ENCODE results near the gene SNAP23. TPM values are rescaled to one million over a fixed set of nuclear protein-coding genes. Genes with fewer than 3 reads are reported as not detected.

SNAP23 gene
- total RNA-seq, 1 experiment from 2014 or later = 31.2 TPM

- Histone ChIP-seq H3K9me3 (ENCODE audit: control insufficient read depth in 1 of 2, insufficient read depth in 1 of 2, low read depth in 1 of 2, low read length in 2 of 2) (no peaks in the 10 kb centered on the region), H4K20me1 (ENCODE audit: insufficient read depth) (no peaks in the 10 kb centered on the region), H2AFZ (ENCODE audit: low read depth, low read length, poor library complexity, severe bottlenecking) (no peak overlapping the region), H3K4me1 (ENCODE audit: control insufficient read depth in 1 of 2, insufficient read depth in 2 of 2, low read length in 2 of 2) (no peaks in the 10 kb centered on the region), H3K27me3 (ENCODE audit: insufficient read depth, low read length) (no peaks in the 10 kb centered on the region), H3K4me2 (ENCODE audit: low read length) (no peak overlapping the region), H3K27ac (ENCODE audit: low read depth, low read length) (no peak overlapping the region), H3K79me2 (ENCODE audit: insufficient read depth, low read length) (no peaks in the 10 kb centered on the region), H3K36me3 (ENCODE audit: control insufficient read depth in 1 of 2, insufficient read depth in 2 of 2, low read length in 2 of 2) (no peaks in the 10 kb centered on the region; a peak in 1 of 4 replicates), H3K9me2 (ENCODE audit: insufficient read depth) (no peaks in the 10 kb centered on the region), H3K9ac (ENCODE audit: low read length) (no peak overlapping the region), H3K4me3 (replicated peaks in 1 of 2; ENCODE audit: low read depth in 1 of 2, low read length in 2 of 2) (no peak overlapping the region)
- ChIA-PET CTCF (no interaction called here), RAD21 (ENCODE audit: low non-redundant PET in 1 of 2, low total read pairs in 2 of 2, uncharacterized antibody in 2 of 2, unreplicated experiment in 2 of 2) (no interaction called here), POLR2A (no interaction called here)
- no peak for TF ChIP-seq RAD21 (IDR thresholded peaks at IDR 0.05; ENCODE audit: low read depth)
- intact Hi-C loops (cut with micrococcal nuclease) = no loop called here
- no TSS peak for BruUV-seq (replicated peaks)
- DNase-seq (ENCODE audit: low read depth, low spot score) (no peak), ATAC-seq (no peak)
Observed at GRCh38 chr15:42511007-42511391, 15.6 kb downstream of the SNAP23 start.

- Histone ChIP-seq H3K36me3 (ENCODE audit: control insufficient read depth in 1 of 2, insufficient read depth in 2 of 2, low read length in 2 of 2) (no peaks in the 10 kb centered on the region; a peak in 1 of 4 replicates), H3K4me3 (replicated peaks in 1 of 2; ENCODE audit: low read depth in 1 of 2, low read length in 2 of 2) (no peak overlapping the region), H3K4me1 (ENCODE audit: control insufficient read depth in 1 of 2, insufficient read depth in 2 of 2, low read length in 2 of 2) (no peaks in the 10 kb centered on the region), H3K9me3 (ENCODE audit: control insufficient read depth in 1 of 2, insufficient read depth in 1 of 2, low read depth in 1 of 2, low read length in 2 of 2) (no peaks in the 10 kb centered on the region), H3K27ac (ENCODE audit: low read depth, low read length) (no peak overlapping the region), H3K4me2 (ENCODE audit: low read length) (no peak overlapping the region), H4K20me1 (ENCODE audit: insufficient read depth) (no peaks in the 10 kb centered on the region), H3K79me2 (ENCODE audit: insufficient read depth, low read length) (no peaks in the 10 kb centered on the region), H3K9ac (ENCODE audit: low read length) (no peak overlapping the region), H3K27me3 (ENCODE audit: insufficient read depth, low read length) (no peaks in the 10 kb centered on the region), H3K9me2 (ENCODE audit: insufficient read depth) (no peaks in the 10 kb centered on the region), H2AFZ (ENCODE audit: low read depth, low read length, poor library complexity, severe bottlenecking) (no peak overlapping the region)
- CTCF ChIA-PET = no interaction called here
- no TSS peak for BruUV-seq (replicated peaks)
- intact Hi-C loops (cut with micrococcal nuclease) = no loop called here
- no peak for ATAC-seq
- no peak for DNase-seq (ENCODE audit: low read depth, low spot score)
- POLR2A ChIA-PET = no interaction called here
- TF ChIP-seq TCF7L2 (IDR thresholded peaks at IDR 0.05; ENCODE audit: borderline replicate concordance, extremely low read depth, insufficient read depth, insufficient read length) (no peak), ZFX (IDR thresholded peaks at IDR 0.05) (no peak), EZH2 (IDR thresholded peaks at IDR 0.05) (no peak), EGR1 (IDR thresholded peaks at IDR 0.05; ENCODE audit: low read depth) (no peak), YY1 (IDR thresholded peaks at IDR 0.05; ENCODE audit: extremely low read depth, insufficient replicate concordance, low read depth, low read length) (no peak), EZH2phosphoT487 (IDR thresholded peaks at IDR 0.05; ENCODE audit: borderline replicate concordance) (no peak), POLR2AphosphoS5 (IDR thresholded peaks at IDR 0.05; ENCODE audit: low read depth, low read length) (no peak), CEBPB (IDR thresholded peaks at IDR 0.05; ENCODE audit: low read depth) (no peak), ZBTB33 (IDR thresholded peaks at IDR 0.05; ENCODE audit: extremely low read depth, insufficient replicate concordance, low read length) (no peak), JUND (IDR thresholded peaks at IDR 0.05) (no peak), ELF1 (IDR thresholded peaks at IDR 0.05; ENCODE audit: borderline replicate concordance, low read depth) (no peak), ATF3 (IDR thresholded peaks at IDR 0.05) (no peak), FOSL1 (IDR thresholded peaks at IDR 0.05; ENCODE audit: low read depth) (no peak), RAD21 (IDR thresholded peaks at IDR 0.05; ENCODE audit: low read depth) (no peak), POLR2A (IDR thresholded peaks at IDR 0.05; ENCODE audit: borderline replicate concordance, extremely low read depth, insufficient read depth, insufficient read length) (no peak), SP1 (IDR thresholded peaks at IDR 0.05; ENCODE audit: low read depth) (no peak), SRF (IDR thresholded peaks at IDR 0.05; ENCODE audit: low read depth) (no peak)
- RAD21 ChIA-PET (ENCODE audit: low non-redundant PET in 1 of 2, low total read pairs in 2 of 2, uncharacterized antibody in 2 of 2, unreplicated experiment in 2 of 2) = interaction anchor here in 1 of 2 experiments (0.6 kb wide), 1 partner anchor 439 kb away, joined by 3 read pairs; no protein-coding TSS in a partner anchor
Observed at GRCh38 chr15:42523331-42523730, 27.9 kb downstream of the SNAP23 start.
